Measurements from ENCODE around the gene DHX35. TPM values are rescaled to one million over a fixed set of nuclear protein-coding genes. Genes with fewer than 3 reads are reported as not detected.

DHX35 gene
- total RNA-seq, 1 experiment from 2014 or later = 11.2 TPM

- H3K27me3 ChIP-seq (ENCODE audit: insufficient read depth, low read length) = no peaks in the 10 kb centered on the region
- BruUV-seq (replicated peaks) = TSS peak; percentile 51
- RAD21 ChIA-PET (ENCODE audit: low non-redundant PET in 1 of 2, low total read pairs in 2 of 2, uncharacterized antibody in 2 of 2, unreplicated experiment in 2 of 2) = no interaction called here
- peak overlapping the region; percentile 93 for H3K27ac ChIP-seq (ENCODE audit: low read depth, low read length)
- POLR2A ChIA-PET = interaction anchor here (1.0 to 2.3 kb wide), 3 partner anchors 33 to 37 kb away, joined by 5 to 11 read pairs (median 5); partner anchors contain the start of gene FAM83D
- CTCF ChIA-PET = no interaction called here
- H3K9me2 ChIP-seq (ENCODE audit: insufficient read depth) = no peaks in the 10 kb centered on the region
- intact Hi-C loops (cut with micrococcal nuclease) = loop anchor here (2.0 kb wide), 1 partner anchor 30 kb away; no protein-coding TSS in a partner anchor
- ATAC-seq = no peak
- H3K36me3 ChIP-seq (ENCODE audit: control insufficient read depth in 1 of 2, insufficient read depth in 2 of 2, low read length in 2 of 2) = no peaks in the 10 kb centered on the region; a peak in 1 of 4 replicates
- H4K20me1 ChIP-seq (ENCODE audit: insufficient read depth) = no peaks in the 10 kb centered on the region
- TF ChIP-seq TCF7L2 (IDR thresholded peaks at IDR 0.05; ENCODE audit: borderline replicate concordance, extremely low read depth, insufficient read depth, insufficient read length) (no peak), ZNF274 (IDR thresholded peaks at IDR 0.05; ENCODE audit: low read depth, low read length) (no peak), CEBPB (IDR thresholded peaks at IDR 0.05; ENCODE audit: low read depth) (no peak), YY1 (IDR thresholded peaks at IDR 0.05; ENCODE audit: extremely low read depth, insufficient replicate concordance, low read depth, low read length) (no peak), JUND (IDR thresholded peaks at IDR 0.05) (no peak), EZH2 (IDR thresholded peaks at IDR 0.05) (no peak), ZFX (IDR thresholded peaks at IDR 0.05) (no peak), SIN3A (IDR thresholded peaks at IDR 0.05; ENCODE audit: low read depth) (no peak), POLR2AphosphoS5 (IDR thresholded peaks at IDR 0.05; ENCODE audit: low read depth, low read length) (no peak), SP1 (IDR thresholded peaks at IDR 0.05; ENCODE audit: low read depth) (no peak), POLR2A (IDR thresholded peaks at IDR 0.05; ENCODE audit: borderline replicate concordance, extremely low read depth, insufficient read depth, insufficient read length) (no peak), SRF (IDR thresholded peaks at IDR 0.05; ENCODE audit: low read depth) (no peak), EZH2phosphoT487 (IDR thresholded peaks at IDR 0.05; ENCODE audit: borderline replicate concordance) (no peak), FOSL1 (IDR thresholded peaks at IDR 0.05; ENCODE audit: low read depth) (no peak), ELF1 (IDR thresholded peaks at IDR 0.05; ENCODE audit: borderline replicate concordance, low read depth) (no peak), ZBTB33 (IDR thresholded peaks at IDR 0.05; ENCODE audit: extremely low read depth, insufficient replicate concordance, low read length) (no peak)
- TF ChIP-seq, protein P1, sequence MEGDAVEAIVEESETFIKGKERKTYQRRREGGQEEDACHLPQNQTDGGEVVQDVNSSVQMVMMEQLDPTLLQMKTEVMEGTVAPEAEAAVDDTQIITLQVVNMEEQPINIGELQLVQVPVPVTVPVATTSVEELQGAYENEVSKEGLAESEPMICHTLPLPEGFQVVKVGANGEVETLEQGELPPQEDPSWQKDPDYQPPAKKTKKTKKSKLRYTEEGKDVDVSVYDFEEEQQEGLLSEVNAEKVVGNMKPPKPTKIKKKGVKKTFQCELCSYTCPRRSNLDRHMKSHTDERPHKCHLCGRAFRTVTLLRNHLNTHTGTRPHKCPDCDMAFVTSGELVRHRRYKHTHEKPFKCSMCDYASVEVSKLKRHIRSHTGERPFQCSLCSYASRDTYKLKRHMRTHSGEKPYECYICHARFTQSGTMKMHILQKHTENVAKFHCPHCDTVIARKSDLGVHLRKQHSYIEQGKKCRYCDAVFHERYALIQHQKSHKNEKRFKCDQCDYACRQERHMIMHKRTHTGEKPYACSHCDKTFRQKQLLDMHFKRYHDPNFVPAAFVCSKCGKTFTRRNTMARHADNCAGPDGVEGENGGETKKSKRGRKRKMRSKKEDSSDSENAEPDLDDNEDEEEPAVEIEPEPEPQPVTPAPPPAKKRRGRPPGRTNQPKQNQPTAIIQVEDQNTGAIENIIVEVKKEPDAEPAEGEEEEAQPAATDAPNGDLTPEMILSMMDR (IDR thresholded peaks at IDR 0.05 in 2 of 3, conservative IDR thresholded peaks at IDR 0.05 in 1 of 3; ENCODE audit: borderline replicate concordance in 1 of 3, insufficient read depth in 1 of 3, low read depth in 2 of 3, low read length in 2 of 3) = no peak
- H3K9ac ChIP-seq (ENCODE audit: low read length) = peak overlapping the region; percentile 95
- peaks cover 52% of the 10 kb centered on the region for H3K79me2 ChIP-seq (ENCODE audit: insufficient read depth, low read length)
- H3K9me3 ChIP-seq (ENCODE audit: control insufficient read depth in 1 of 2, insufficient read depth in 1 of 2, low read depth in 1 of 2, low read length in 2 of 2) = no peaks in the 10 kb centered on the region
- H2AFZ ChIP-seq (ENCODE audit: low read depth, low read length, poor library complexity, severe bottlenecking) = no peak overlapping the region
- H3K4me1 ChIP-seq (ENCODE audit: control insufficient read depth in 1 of 2, insufficient read depth in 2 of 2, low read length in 2 of 2) = peaks cover 7 to 21% of the 10 kb centered on the region in 2 experiments
- no peak for DNase-seq (ENCODE audit: low read depth, low spot score)
- H3K4me2 ChIP-seq (ENCODE audit: low read length) = peak overlapping the region; percentile 90
- peak overlapping the region; percentile 78 to 97 for H3K4me3 ChIP-seq (replicated peaks in 1 of 2; ENCODE audit: low read depth in 1 of 2, low read length in 2 of 2)
These were observed 821 bp downstream of the DHX35 start for GRCh38 chr20:38962928-38963401.

All from HCT116 (cell line).